Panc1 (cell line): Measurements from ENCODE around the gene CD226.

Source experiments
- POLR2AphosphoS5 ChIP-seq: IDR thresholded peaks from 2 replicates; pipeline ENCODE4 v1.6.1; 2012; ENCODE audit warnings: mild to moderate bottlenecking, low read depth, low read length, moderate library complexity
- TF ChIP-seq, protein P1 (sequence below): fragments of 450-650 bp; IDR thresholded peaks from 2 replicates; pipeline ENCODE4 v1.5.1; 2017; ENCODE audit warnings: mild to moderate bottlenecking

DNA sequence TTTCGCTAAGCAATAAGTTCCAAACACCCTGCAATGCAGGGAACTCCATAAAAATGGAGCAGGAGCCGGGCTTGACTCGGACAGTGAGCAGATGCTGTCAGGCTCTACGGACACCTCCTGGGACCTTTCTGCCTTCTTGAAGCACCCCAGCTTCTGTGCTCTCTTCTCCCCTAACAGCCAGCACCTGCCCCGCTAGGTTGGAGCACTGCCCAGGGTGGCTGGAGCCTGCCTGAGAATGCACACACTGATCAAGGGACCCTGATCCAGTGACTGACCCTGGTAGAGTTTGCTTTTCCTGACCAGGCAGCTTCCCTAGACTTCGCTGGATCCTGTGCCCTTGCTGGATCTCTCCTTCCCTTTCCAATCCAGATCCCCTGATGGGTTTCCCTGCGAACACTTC is 40.9 kb downstream of the CD226 start:
- TF ChIP-seq, protein P1, sequence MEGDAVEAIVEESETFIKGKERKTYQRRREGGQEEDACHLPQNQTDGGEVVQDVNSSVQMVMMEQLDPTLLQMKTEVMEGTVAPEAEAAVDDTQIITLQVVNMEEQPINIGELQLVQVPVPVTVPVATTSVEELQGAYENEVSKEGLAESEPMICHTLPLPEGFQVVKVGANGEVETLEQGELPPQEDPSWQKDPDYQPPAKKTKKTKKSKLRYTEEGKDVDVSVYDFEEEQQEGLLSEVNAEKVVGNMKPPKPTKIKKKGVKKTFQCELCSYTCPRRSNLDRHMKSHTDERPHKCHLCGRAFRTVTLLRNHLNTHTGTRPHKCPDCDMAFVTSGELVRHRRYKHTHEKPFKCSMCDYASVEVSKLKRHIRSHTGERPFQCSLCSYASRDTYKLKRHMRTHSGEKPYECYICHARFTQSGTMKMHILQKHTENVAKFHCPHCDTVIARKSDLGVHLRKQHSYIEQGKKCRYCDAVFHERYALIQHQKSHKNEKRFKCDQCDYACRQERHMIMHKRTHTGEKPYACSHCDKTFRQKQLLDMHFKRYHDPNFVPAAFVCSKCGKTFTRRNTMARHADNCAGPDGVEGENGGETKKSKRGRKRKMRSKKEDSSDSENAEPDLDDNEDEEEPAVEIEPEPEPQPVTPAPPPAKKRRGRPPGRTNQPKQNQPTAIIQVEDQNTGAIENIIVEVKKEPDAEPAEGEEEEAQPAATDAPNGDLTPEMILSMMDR, result no peak
- no peak for TF ChIP-seq POLR2AphosphoS5
